ENCODE data around the gene NDE1.

- TF ChIP-seq, protein P1, sequence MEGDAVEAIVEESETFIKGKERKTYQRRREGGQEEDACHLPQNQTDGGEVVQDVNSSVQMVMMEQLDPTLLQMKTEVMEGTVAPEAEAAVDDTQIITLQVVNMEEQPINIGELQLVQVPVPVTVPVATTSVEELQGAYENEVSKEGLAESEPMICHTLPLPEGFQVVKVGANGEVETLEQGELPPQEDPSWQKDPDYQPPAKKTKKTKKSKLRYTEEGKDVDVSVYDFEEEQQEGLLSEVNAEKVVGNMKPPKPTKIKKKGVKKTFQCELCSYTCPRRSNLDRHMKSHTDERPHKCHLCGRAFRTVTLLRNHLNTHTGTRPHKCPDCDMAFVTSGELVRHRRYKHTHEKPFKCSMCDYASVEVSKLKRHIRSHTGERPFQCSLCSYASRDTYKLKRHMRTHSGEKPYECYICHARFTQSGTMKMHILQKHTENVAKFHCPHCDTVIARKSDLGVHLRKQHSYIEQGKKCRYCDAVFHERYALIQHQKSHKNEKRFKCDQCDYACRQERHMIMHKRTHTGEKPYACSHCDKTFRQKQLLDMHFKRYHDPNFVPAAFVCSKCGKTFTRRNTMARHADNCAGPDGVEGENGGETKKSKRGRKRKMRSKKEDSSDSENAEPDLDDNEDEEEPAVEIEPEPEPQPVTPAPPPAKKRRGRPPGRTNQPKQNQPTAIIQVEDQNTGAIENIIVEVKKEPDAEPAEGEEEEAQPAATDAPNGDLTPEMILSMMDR (IDR thresholded peaks at IDR 0.05; ENCODE audit: poor library complexity): no peak
- no peak for TF ChIP-seq EZH2 (IDR thresholded peaks at IDR 0.05; ENCODE audit: borderline replicate concordance)
These were observed 36.2 kb downstream of the NDE1 start for GRCh38 chr16:15686287-15686686.

Measured in hepatocyte (in vitro differentiated cells).